Skeletal muscle tissue (tissue), 4 donors: ENCODE measurements around the gene CDC42BPA. TPM values are rescaled to one million over a fixed set of nuclear protein-coding genes. Genes with fewer than 3 reads are reported as not detected.

Experiments
- H3K27ac ChIP-seq: one replicate; pipeline ENCODE4 v1.7.0; 2013; ENCODE audit warnings: mild to moderate bottlenecking, low read depth, low read length, inconsistent platforms
- H3K27me3 ChIP-seq, 3 donors: one replicate each; pipeline ENCODE4 v1.7.0; 2013; ENCODE audit warnings: low read length in 3 of 3; ENCODE audit not compliant: control insufficient read depth in 3 of 3, insufficient read depth in 3 of 3
- H3K36me3 ChIP-seq, 3 donors: one replicate each; pipeline ENCODE4 v1.7.0; 2013; ENCODE audit warnings: low read length in 3 of 3; ENCODE audit not compliant: control insufficient read depth in 3 of 3, insufficient read depth in 3 of 3
- H3K4me1 ChIP-seq, 3 donors: one replicate each; pipeline ENCODE4 v1.7.0; 2013; ENCODE audit warnings: low read length in 3 of 3, mild to moderate bottlenecking in 3 of 3; ENCODE audit not compliant: control insufficient read depth in 3 of 3, insufficient read depth in 3 of 3
- H3K4me3 ChIP-seq, 3 donors: one replicate each; pipeline ENCODE4 v1.7.0; 2013; ENCODE audit warnings: low read length in 3 of 3
- H3K9ac ChIP-seq, 3 donors: one replicate each; pipeline ENCODE4 v1.7.0; 2013; ENCODE audit warnings: low read length in 3 of 3, mild to moderate bottlenecking in 3 of 3, moderate library complexity in 2 of 3, low read depth in 1 of 3
- H3K9me3 ChIP-seq, 3 donors: one replicate each; pipeline ENCODE4 v1.7.0; 2013; ENCODE audit warnings: low read length in 3 of 3; ENCODE audit not compliant: control insufficient read depth in 3 of 3
- total RNA-seq: library from RNA; depleted of rRNA; stranded (reverse); fragments of >200 nt; gene quantifications from one replicate; pipeline ENCODE4 v1.2.3, GENCODE V29; 2014
- donor health status: Osteomylitis.

The CDC42BPA gene
- total RNA-seq, 1 donor from 2014 or later: 44.4 TPM

GRCh38 chr1:227218870-227219573 is 99.3 kb downstream of the CDC42BPA start:
- H3K36me3 ChIP-seq: no peaks in the 10 kb centered on the region
- no peak overlapping the region for H3K4me3 ChIP-seq
- no peaks in the 10 kb centered on the region for H3K27me3 ChIP-seq
- H3K27ac ChIP-seq: no peak overlapping the region
- peaks cover 0 to 3% (median 3%) of the 10 kb centered on the region in 3 donors for H3K4me1 ChIP-seq
- no peak overlapping the region for H3K9ac ChIP-seq
- H3K9me3 ChIP-seq: no peaks in the 10 kb centered on the region

DNA sequence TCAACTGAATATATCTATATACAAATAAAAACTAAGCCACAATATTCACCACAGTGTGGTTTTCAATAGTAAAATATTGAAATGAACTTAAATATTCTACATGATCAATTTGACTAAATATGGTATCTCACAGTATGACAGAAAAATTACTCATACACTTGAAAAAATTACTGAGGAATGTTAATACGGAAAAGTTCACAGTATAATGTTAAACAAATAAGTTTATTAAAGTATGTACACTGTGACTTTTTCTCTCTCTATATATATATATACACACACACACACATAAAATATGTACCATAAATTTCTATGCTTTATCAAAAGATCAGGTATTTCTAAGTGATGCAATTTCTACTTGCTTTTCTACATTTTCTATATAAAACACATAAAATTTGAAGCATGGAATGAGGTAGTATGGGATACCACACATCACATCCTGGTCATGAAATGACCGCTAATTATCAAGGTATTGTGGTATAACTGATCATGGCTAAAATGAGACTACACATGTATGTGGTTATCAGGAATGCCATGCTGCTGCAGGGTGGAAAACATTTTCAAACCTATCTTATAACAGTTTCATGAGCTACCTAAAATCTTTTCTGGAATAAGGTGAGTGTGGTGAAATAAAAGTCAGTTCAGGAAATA is 102.3 kb downstream of the CDC42BPA start:
- H3K4me3 ChIP-seq: no peak overlapping the region
- H3K27me3 ChIP-seq: no peaks in the 10 kb centered on the region
- H3K27ac ChIP-seq: no peak overlapping the region
- H3K4me1 ChIP-seq: peaks cover 0 to 3% (median 3%) of the 10 kb centered on the region in 3 donors
- peaks cover 0 to 5% (median 0%) of the 10 kb centered on the region in 3 donors for H3K36me3 ChIP-seq
- H3K9me3 ChIP-seq: no peaks in the 10 kb centered on the region
- no peak overlapping the region for H3K9ac ChIP-seq

- H3K9ac ChIP-seq: no peak overlapping the region
- H3K4me3 ChIP-seq: no peak overlapping the region
- peaks cover 0 to 3% (median 0%) of the 10 kb centered on the region in 3 donors for H3K4me1 ChIP-seq
- no peaks in the 10 kb centered on the region for H3K9me3 ChIP-seq
- no peaks in the 10 kb centered on the region for H3K27me3 ChIP-seq
- peaks cover 0 to 5% (median 0%) of the 10 kb centered on the region in 3 donors for H3K36me3 ChIP-seq
- H3K27ac ChIP-seq: no peak overlapping the region
These were observed 104.1 kb downstream of the CDC42BPA start for GRCh38 chr1:227214207-227214606.

DNA sequence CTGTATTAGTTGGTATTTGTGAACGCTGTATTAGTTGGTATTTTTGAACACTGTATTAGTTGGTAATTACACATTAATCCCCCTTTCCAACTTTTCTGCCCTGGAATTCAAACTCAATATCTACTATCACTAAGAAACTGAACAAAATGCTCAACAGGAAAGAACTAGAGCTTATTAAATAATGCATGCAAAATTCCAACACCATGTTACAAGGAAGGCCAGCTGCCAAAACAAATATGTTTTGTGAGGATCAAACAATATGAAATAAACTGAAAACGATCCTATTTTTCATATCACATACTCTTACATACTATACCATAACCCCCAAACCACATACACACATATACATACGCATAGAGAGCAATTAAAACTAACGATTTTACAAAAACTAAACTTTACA is 104.9 kb downstream of the CDC42BPA start:
- H3K36me3 ChIP-seq: peaks cover 0 to 5% (median 0%) of the 10 kb centered on the region in 3 donors
- H3K9ac ChIP-seq: no peak overlapping the region
- H3K27ac ChIP-seq: no peak overlapping the region
- H3K4me3 ChIP-seq: no peak overlapping the region
- no peaks in the 10 kb centered on the region for H3K4me1 ChIP-seq
- H3K9me3 ChIP-seq: no peaks in the 10 kb centered on the region
- H3K27me3 ChIP-seq: no peaks in the 10 kb centered on the region

GRCh38 chr1:227212164-227212563 is 106.1 kb downstream of the CDC42BPA start:
- H3K36me3 ChIP-seq: peaks cover 0 to 5% (median 0%) of the 10 kb centered on the region in 3 donors
- H3K4me3 ChIP-seq: no peak overlapping the region
- H3K9me3 ChIP-seq: no peaks in the 10 kb centered on the region
- no peak overlapping the region for H3K9ac ChIP-seq
- no peak overlapping the region for H3K27ac ChIP-seq
- H3K27me3 ChIP-seq: no peaks in the 10 kb centered on the region
- no peaks in the 10 kb centered on the region for H3K4me1 ChIP-seq

DNA sequence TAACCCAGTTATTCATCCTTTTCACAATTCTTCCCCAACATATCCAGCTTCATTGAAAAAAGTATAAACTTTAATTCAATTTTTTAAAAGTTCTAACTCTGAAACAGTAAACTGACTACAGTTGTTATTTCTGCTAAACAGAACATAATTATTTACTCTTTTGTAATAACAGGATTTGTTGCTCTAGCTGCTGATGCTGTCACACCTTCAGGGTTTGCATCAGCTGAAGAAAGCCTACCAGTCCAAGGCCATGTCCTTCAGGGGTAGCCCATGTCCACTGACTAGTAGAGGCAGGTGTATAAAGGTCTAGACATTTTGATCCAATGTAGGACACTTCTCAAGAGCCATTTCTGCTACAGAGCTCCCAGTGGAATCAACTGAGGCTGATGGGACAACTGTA is 107.7 kb downstream of the CDC42BPA start:
- H3K27me3 ChIP-seq: no peaks in the 10 kb centered on the region

GRCh38 chr1:227197064-227197463 is 121.2 kb downstream of the CDC42BPA start:
- no peaks in the 10 kb centered on the region for H3K9me3 ChIP-seq
- no peaks in the 10 kb centered on the region for H3K4me1 ChIP-seq
- H3K4me3 ChIP-seq: no peak overlapping the region
- no peak overlapping the region for H3K9ac ChIP-seq
- no peak overlapping the region for H3K27ac ChIP-seq
- H3K27me3 ChIP-seq: no peaks in the 10 kb centered on the region
- peaks cover 0 to 3% (median 0%) of the 10 kb centered on the region in 3 donors for H3K36me3 ChIP-seq

More for the DNA sequence above, 107.7 kb downstream of the CDC42BPA start:
- H3K4me3 ChIP-seq: no peak overlapping the region
- H3K9ac ChIP-seq: no peak overlapping the region
- H3K27ac ChIP-seq: no peak overlapping the region
- H3K9me3 ChIP-seq: no peaks in the 10 kb centered on the region
- peaks cover 0 to 5% (median 0%) of the 10 kb centered on the region in 3 donors for H3K36me3 ChIP-seq
- no peaks in the 10 kb centered on the region for H3K4me1 ChIP-seq

GRCh38 chr1:227192163-227192562 is 126.1 kb downstream of the CDC42BPA start:
- H3K9ac ChIP-seq: no peak overlapping the region

GRCh38 chr1:227191607-227192006 is 126.7 kb downstream of the CDC42BPA start:
- Histone ChIP-seq H3K9me3 (no peaks in the 10 kb centered on the region), H3K9ac (no peak overlapping the region), H3K4me3 (no peak overlapping the region), H3K27ac (no peak overlapping the region), H3K4me1 (no peaks in the 10 kb centered on the region), H3K27me3 (no peaks in the 10 kb centered on the region), H3K36me3 (peaks cover 0 to 3% (median 0%) of the 10 kb centered on the region in 3 donors)

More at GRCh38 chr1:227192163-227192562, 126.1 kb downstream of the CDC42BPA start:
- Histone ChIP-seq H3K9me3 (no peaks in the 10 kb centered on the region), H3K36me3 (peaks cover 0 to 3% (median 0%) of the 10 kb centered on the region in 3 donors), H3K4me1 (no peaks in the 10 kb centered on the region), H3K27ac (no peak overlapping the region), H3K4me3 (no peak overlapping the region), H3K27me3 (no peaks in the 10 kb centered on the region)

DNA sequence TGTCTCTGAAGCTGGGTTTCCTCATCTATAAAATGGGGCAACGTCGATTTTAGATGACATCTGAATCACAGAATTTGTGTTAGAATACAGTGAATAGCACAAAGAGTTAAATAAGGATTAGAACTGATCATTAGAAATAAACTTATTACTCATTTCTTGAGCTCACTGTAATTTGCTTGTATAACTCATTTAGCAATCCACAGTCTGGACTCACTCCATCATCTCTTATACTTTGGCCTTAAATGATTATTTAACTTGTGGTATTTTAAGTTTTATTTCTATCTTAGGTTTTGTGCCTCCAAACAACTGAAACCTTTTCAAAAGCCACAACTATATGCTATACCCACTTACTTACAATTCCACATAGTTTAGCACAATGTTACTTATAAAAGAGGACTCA is 128.0 kb downstream of the CDC42BPA start:
- H3K9ac ChIP-seq: no peak overlapping the region
- no peak overlapping the region for H3K4me3 ChIP-seq
- no peaks in the 10 kb centered on the region for H3K4me1 ChIP-seq
- H3K36me3 ChIP-seq: peaks cover 0 to 3% (median 0%) of the 10 kb centered on the region in 3 donors
- no peaks in the 10 kb centered on the region for H3K9me3 ChIP-seq
- H3K27me3 ChIP-seq: no peaks in the 10 kb centered on the region
- no peak overlapping the region for H3K27ac ChIP-seq
